Middle frontal gyrus (tissue), 1 donor: ENCODE measurements around the gene SPATA13.
"Not testable (repeated sequence)": the region's sequence is repeated elsewhere in the genome, so short reads cannot be mapped to it uniquely, and the experiment has no call there.

Source experiments
- DNase-seq: peaks from one replicate; pipeline ENCODE4 v3.0.0-alpha.2; 2015; ENCODE audit warnings: low spot score; ENCODE audit errors: extremely low spot score

Gene SPATA13

GRCh38 chr13:24160458-24161009 is at the start of gene SPATA13:
SPATA13 (plus strand) TSS chr13:24160720; CDS start chr13:24222930, 62,210 bp downstream.
- peak; percentile 59 for DNase-seq

DNA sequence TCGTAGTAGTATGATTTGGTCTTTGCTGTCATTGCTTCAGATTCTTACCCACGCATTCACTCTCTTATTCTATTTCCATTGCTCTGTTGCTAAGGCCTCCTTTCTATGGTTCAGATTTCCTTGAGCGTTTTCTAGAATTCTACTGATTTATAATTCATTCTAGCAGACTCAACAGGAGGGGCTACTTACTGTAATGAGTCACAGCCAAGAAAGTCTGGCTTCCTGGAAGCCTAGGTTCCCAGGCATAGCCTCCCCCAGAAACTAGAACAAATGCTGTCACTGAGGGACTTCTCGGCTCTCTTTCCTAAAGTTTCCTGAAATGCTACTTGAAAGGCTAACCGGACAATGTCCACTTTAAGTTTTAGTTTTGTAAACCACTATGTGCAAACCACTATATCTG is 47.7 kb upstream of the SPATA13 start:
- no peak for DNase-seq

DNA sequence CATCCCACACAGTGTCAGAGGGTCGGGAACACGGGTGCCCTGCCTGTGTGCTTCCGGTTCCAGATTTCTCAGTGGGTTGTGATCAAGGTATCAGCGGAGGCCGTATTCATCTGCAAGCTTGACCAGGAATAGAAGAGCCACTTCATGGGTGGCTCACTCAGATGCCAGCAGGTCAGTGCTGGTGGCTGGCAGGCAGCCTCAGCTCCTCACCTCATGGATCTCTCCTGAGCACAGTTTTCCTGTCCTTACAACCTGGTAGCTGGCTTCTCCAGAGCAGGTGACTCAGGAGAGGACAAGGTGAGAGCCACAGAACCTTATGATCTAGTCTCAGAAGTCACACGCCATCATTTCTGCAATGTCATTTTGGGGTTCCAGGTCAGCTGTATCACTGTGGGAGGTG is 44.8 kb upstream of the SPATA13 start:
- DNase-seq, result no peak

- no peak for DNase-seq
Measured at GRCh38 chr13:24116131-24116530, 44.4 kb upstream of the SPATA13 start.

DNA sequence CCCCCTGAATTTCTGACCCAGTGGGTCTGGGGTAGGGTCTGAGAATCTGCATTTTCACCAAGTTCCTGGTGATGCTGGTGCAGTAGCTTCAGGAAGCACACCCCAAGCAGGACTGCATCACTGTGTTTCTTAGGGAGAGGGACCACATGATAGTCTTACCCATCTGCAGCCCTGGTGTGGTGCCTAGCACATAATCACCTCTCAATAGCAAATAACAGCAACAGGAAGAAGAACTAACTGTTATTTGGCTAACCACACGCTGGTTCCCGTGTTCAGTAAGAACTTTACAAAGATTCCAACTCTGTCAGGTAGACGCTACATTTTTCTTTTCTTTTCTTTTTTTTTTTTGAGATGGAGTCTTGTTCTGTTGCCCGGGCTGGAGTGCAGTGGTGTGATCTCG is 41.9 kb upstream of the SPATA13 start:
- no peak for DNase-seq

- no peak for DNase-seq
Measured at GRCh38 chr13:24119626-24120508, 40.7 kb upstream of the SPATA13 start.

- not testable (repeated sequence) for DNase-seq
Measured at GRCh38 chr13:24122045-24122444, 38.5 kb upstream of the SPATA13 start.

GRCh38 chr13:24122569-24122968 is 38.0 kb upstream of the SPATA13 start:
- DNase-seq, result no peak

- DNase-seq, result no peak
Measured at GRCh38 chr13:24123761-24124160, 36.8 kb upstream of the SPATA13 start.

DNA sequence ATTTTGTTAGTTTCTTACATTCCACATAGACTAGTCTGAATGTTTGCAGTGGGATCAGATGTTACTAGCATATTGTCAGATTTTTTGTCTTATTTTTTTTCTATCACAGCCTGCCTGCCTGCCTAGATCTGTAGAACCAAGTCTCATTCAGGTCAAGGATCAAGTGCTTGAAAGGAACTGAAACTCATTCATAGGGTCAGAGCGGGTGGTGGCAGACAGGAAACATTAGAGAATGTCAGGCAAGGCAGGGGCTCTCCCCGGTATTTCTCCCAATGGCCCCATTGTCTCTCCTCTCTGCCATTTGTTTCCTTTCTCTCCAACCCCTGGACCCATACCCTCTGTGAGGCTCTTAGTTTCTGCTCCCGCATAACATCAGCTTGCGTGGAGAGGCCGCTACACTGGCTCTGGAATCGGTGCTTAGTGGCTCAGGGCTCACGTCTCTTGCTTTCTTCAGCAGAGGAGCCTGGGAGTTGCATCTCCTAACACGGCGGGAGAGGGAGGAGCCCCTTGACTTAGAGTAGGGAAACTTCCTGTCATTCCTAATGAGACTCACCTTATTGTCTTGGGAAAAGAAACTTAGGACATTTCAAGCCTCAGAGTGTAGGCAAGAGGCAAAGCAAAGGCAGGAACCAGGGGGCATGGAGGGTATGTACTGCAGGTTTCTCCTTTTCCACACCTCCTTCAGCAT is 35.6 kb upstream of the SPATA13 start:
- no peak for DNase-seq

DNA sequence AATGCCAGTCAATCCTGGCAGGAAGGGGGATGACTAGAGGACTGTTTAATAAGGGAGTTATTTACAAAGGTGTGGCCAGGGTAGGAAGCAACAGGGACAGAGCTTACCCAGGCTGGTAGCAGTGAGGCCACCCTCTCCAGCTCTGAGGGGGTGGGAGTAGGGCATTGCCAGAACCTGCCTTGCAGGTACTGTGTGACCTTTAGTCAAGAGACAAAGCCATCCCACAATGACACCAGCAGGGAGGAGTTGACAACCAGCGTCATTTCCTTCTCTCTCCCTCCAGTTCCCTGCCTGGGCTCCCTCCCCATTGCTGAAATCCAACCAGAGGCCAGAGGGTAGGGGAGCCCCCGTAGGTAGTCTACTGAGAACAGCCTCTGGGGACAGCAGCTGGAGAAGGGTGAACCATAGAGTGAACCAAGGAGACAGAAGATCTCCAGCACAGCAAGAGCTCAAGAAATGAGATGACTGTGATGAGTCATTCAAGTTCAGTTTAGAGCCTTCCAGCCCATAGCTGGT is 33.3 kb upstream of the SPATA13 start:
- no peak for DNase-seq

DNA sequence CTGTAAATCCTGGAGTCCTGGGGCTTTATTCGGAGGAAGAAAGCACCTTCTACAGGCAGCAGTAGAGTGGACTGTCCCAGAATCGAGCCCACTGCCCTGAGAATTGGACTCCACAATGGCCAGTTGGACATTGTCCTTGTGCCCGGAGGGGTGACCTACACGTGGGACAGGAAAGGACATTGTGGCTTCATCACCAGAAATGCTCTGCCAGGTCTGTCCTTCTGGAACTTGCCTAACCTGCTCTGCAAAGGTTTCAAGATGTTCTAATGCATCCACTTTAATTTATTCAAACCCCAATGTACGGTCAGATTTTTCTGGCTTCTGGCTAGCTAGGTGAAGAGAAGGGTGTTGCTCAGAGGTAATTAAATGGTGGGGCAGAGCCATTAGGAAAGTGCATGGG is 32.4 kb upstream of the SPATA13 start:
- no peak for DNase-seq

DNA sequence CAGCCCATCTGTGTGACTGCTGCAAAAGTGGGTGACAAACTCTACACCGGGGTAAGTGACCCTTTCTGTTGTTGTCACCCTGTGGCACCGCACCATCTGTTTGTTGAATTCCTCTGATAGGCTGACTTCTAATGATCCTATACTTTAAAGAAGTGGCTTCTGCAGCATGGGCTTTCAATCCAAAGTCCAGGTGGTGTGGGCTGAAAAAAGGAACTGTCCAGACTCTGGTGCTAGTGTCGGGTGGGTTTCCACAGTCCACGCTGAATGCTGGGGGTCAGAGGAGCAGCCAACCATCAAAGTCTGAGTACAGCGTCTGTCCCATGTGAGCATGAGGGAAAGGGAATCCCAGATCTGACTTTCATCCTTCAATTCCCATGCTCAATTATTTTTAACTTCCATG is 31.6 kb upstream of the SPATA13 start:
- DNase-seq, result no peak

GRCh38 chr13:24129914-24130774 is 30.4 kb upstream of the SPATA13 start:
- DNase-seq, result no peak

DNA sequence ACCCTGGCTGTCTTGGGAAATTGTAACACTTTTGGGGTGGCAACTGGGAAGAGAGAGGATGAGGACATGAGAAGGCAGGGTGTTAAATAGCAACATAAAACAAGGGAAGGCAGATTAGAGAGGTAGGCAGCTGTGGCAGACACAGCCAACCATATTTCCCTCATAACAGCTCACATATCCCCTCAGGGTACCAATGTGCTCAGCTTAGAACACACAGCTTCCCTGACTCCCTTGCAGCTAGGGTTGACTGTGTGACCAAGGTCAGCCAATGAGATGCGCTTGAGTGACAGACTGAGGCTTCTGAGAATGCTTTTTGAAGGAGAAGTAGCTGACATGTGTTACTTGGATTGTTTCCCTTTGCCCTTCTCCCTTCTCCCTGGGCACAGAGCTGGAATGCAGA is 28.8 kb upstream of the SPATA13 start:
- DNase-seq, result no peak

DNA sequence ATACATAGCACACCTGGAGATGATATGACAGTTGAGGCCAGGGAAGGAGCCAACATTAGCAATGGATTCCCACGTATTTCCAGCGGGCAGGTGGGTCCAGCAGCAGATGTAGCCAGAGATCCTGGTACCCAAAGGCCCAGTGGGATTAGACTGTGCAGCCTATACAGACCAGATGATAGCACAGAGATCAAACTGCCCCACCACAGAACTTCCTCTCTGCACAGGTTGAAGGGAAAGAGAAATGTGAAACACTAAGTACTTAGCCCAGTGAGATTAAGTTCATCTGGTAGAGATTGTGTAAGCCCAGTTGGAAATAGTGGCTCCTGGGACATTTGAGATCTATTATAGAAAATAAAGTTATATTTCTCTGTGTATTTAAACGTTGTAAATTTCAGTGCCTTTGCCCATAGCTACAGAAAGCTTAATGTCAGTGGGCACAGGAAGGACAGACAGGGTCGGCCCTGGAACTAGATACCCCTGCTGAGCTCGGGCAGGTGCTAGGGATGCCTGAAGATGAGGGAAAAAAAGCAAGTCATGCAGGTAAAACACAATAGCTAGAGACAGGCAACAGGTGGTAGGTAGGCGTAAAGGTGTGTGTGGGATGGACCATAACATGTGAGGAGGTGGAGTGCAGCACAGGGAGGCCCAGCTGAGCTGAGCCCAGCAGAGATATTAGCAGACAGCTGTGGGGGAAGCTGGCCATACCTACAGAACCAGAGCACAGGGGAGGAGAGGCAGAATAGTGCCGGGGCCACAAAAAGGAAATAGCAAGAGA is 27.3 kb upstream of the SPATA13 start:
- DNase-seq, result no peak

DNA sequence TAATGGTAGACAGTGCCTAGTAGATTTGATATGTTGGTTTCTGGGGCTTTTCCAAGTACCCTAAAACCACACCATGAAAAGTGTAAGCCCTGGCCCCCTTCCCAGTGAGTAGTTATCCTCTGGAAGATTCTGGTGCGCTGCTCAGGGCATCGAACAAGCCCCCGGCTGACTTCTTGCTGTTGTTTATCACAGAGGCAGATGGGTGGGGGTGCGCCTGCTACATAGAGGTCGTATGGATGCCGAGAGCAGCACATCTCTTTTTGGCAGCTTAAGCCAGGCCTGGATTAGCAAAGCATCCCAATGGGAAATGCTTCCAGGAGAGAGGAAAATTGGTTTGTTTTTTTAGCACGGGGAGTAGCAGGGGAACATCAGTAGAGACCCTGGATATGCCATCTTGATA is 26.3 kb upstream of the SPATA13 start:
- DNase-seq, result no peak

- no peak for DNase-seq
Measured at GRCh38 chr13:24134757-24135156, 25.8 kb upstream of the SPATA13 start.

- DNase-seq, result no peak
Measured at GRCh38 chr13:24135674-24136300, 24.7 kb upstream of the SPATA13 start.

DNA sequence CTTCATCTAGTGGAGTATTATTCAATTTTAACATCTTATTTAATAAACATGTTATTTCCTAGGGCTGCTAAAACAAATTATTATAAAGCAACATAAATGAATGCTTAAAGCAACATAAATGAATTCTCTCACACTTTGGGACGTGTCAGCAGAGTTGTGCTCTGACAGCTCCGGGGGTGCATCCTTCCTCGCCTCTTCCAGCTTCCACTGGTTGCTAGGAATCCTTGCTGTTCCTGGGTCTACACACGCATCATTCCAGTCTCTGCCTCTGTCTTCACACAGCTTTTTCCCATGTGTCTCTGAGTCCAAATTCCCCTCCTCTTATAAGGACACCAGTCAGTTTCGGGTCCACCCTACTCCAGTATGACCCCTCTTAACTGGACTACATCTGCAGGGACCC is 21.6 kb upstream of the SPATA13 start:
- no peak for DNase-seq
